ENCODE measurements around the gene EMID1. TPM values are rescaled to one million over a fixed set of nuclear protein-coding genes. Genes with fewer than 3 reads are reported as not detected.

EMID1 gene
- total and polyA plus RNA-seq, 2 experiments from 2014 or later: 9.9 to 42.5 TPM

- H3K36me3 ChIP-seq: peaks cover 75% of the 10 kb centered on the region
- H3K9me3 ChIP-seq (ENCODE audit: low read depth): no peaks in the 10 kb centered on the region
- no peak overlapping the region for H3K27ac ChIP-seq
- DNase-seq (ENCODE audit: low read depth in 1 of 2, low spot score in 1 of 2): no peak
- H3K4me1 ChIP-seq (ENCODE audit: low read depth): peaks cover 5% of the 10 kb centered on the region
- H3K4me3 ChIP-seq: no peak overlapping the region
- H3K27me3 ChIP-seq: no peaks in the 10 kb centered on the region
- no peak for TF ChIP-seq CTCF (IDR thresholded peaks at IDR 0.05; ENCODE audit: low read depth, low read length)
These were observed 70.3 kb downstream of the EMID1 start for GRCh38 chr22:29275819-29276565.

GRCh38 chr22:29277927-29278326 is 72.2 kb downstream of the EMID1 start:
- TF ChIP-seq CTCF (IDR thresholded peaks at IDR 0.05; ENCODE audit: low read depth, low read length): no peak
- H3K9me3 ChIP-seq (ENCODE audit: low read depth): no peaks in the 10 kb centered on the region
- H3K4me1 ChIP-seq (ENCODE audit: low read depth): no peaks in the 10 kb centered on the region
- peaks cover 86% of the 10 kb centered on the region for H3K36me3 ChIP-seq
- no peak overlapping the region for H3K27ac ChIP-seq
- H3K27me3 ChIP-seq: no peaks in the 10 kb centered on the region
- no peak overlapping the region for H3K4me3 ChIP-seq
- no peak for DNase-seq (ENCODE audit: low read depth in 1 of 2, low spot score in 1 of 2)

- Histone ChIP-seq H3K36me3 (peaks cover 83% of the 10 kb centered on the region), H3K9me3 (ENCODE audit: low read depth) (no peaks in the 10 kb centered on the region), H3K27ac (no peak overlapping the region), H3K4me3 (no peak overlapping the region), H3K27me3 (no peaks in the 10 kb centered on the region), H3K4me1 (ENCODE audit: low read depth) (no peaks in the 10 kb centered on the region)
- TF ChIP-seq CTCF (IDR thresholded peaks at IDR 0.05; ENCODE audit: low read depth, low read length): no peak
- DNase-seq (ENCODE audit: low read depth in 1 of 2, low spot score in 1 of 2): no peak
These were observed 78.5 kb downstream of the EMID1 start for GRCh38 chr22:29284196-29284595.

GRCh38 chr22:29288837-29289236 is 83.1 kb downstream of the EMID1 start:
- peaks cover 87% of the 10 kb centered on the region for H3K36me3 ChIP-seq
- H3K27ac ChIP-seq: peak overlapping the region; percentile 23
- H3K9me3 ChIP-seq (ENCODE audit: low read depth): no peaks in the 10 kb centered on the region
- no peak overlapping the region for H3K4me3 ChIP-seq
- DNase-seq (ENCODE audit: low read depth in 1 of 2, low spot score in 1 of 2): no peak
- no peaks in the 10 kb centered on the region for H3K27me3 ChIP-seq
- H3K4me1 ChIP-seq (ENCODE audit: low read depth): no peaks in the 10 kb centered on the region
- no peak for TF ChIP-seq CTCF (IDR thresholded peaks at IDR 0.05; ENCODE audit: low read depth, low read length)

- no peaks in the 10 kb centered on the region for H3K27me3 ChIP-seq
- H3K9me3 ChIP-seq (ENCODE audit: low read depth): no peaks in the 10 kb centered on the region
- no peak for TF ChIP-seq CTCF (IDR thresholded peaks at IDR 0.05; ENCODE audit: low read depth, low read length)
- no peak overlapping the region for H3K4me3 ChIP-seq
- H3K27ac ChIP-seq: no peak overlapping the region
- peaks cover 89% of the 10 kb centered on the region for H3K36me3 ChIP-seq
- DNase-seq (ENCODE audit: low read depth in 1 of 2, low spot score in 1 of 2): no peak
- no peaks in the 10 kb centered on the region for H3K4me1 ChIP-seq (ENCODE audit: low read depth)
These were observed 84.4 kb downstream of the EMID1 start for GRCh38 chr22:29290061-29290460.
